GM12878 (cell line): Measurements from ENCODE around the gene NFE2L2.

ENCODE experiments used
- CHD2 ChIP-seq: IDR thresholded peaks from 2 replicates; pipeline ENCODE4 v1.6.1; 2011; ENCODE audit warnings: low read depth, low read length, improper control_type of control experiment, borderline replicate concordance
- LARP7 ChIP-seq: fragments of 450-650 bp; IDR thresholded peaks from 2 replicates; pipeline ENCODE4 v1.6.1; 2017; ENCODE audit warnings: mild to moderate bottlenecking
- MEF2B ChIP-seq: fragments of 450-650 bp; IDR thresholded peaks from 2 replicates; pipeline ENCODE4 v1.6.1; 2018; ENCODE audit warnings: mild to moderate bottlenecking, moderate library complexity; ENCODE audit not compliant: partially characterized antibody, poor library complexity, severe bottlenecking
- SREBF2 ChIP-seq: IDR thresholded peaks from 2 replicates; pipeline ENCODE4 v1.6.1; 2012; ENCODE audit warnings: mild to moderate bottlenecking, low read length
- TARDBP ChIP-seq: IDR thresholded peaks from 2 replicates; pipeline ENCODE4 v1.6.1; 2016; ENCODE audit warnings: borderline replicate concordance
- ZNF274 ChIP-seq: IDR thresholded peaks from one replicate; pipeline ENCODE4 v1.8.0; 2011; ENCODE audit not compliant: insufficient read length, insufficient read depth
- TF ChIP-seq, protein P1 (sequence below): IDR thresholded peaks from 2 replicates; pipeline ENCODE4 v1.6.1; 2012; ENCODE audit warnings: low read depth, low read length, improper control_type of control experiment
- TF ChIP-seq, protein P2 (sequence below), 3 experiments: IDR thresholded peaks in 2 of 3; conservative IDR thresholded peaks in 1 of 3; 2 replicates each; pipeline ENCODE4 v1.5.1; 2011; ENCODE audit warnings: low read depth in 3 of 3, low read length in 3 of 3, mild to moderate bottlenecking in 3 of 3, control low read depth in 2 of 3, moderate library complexity in 2 of 3, inconsistent platforms in 1 of 3, mixed read lengths in 1 of 3; ENCODE audit not compliant: control insufficient read depth in 2 of 3, insufficient read depth in 1 of 3; ENCODE audit errors: extremely low read depth in 1 of 3

DNA sequence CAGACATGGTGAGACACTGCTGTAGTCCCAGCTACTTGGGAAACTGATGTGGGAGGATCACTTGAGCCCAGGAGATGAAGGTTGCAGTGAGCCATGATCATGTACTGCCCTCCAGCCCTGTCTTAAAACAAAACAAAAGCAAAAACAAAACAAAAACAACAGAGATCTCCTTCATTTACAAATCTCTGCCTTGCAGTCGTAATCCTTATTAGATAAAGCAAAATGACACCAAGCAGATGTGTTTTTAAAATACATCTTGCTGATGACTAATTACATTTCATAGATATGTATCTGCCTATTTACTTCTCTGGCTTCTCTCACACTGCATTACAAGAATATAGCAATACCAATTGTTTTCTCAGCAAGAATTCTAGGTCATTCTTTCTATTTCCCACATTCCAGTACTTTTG lies 22.8 kb downstream of the NFE2L2 start:
- no peak for TF ChIP-seq TARDBP
- no peak for TF ChIP-seq CHD2
- no peak for TF ChIP-seq LARP7
- TF ChIP-seq, protein P1, sequence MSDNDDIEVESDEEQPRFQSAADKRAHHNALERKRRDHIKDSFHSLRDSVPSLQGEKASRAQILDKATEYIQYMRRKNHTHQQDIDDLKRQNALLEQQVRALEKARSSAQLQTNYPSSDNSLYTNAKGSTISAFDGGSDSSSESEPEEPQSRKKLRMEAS = no peak
- TF ChIP-seq, protein P2, sequence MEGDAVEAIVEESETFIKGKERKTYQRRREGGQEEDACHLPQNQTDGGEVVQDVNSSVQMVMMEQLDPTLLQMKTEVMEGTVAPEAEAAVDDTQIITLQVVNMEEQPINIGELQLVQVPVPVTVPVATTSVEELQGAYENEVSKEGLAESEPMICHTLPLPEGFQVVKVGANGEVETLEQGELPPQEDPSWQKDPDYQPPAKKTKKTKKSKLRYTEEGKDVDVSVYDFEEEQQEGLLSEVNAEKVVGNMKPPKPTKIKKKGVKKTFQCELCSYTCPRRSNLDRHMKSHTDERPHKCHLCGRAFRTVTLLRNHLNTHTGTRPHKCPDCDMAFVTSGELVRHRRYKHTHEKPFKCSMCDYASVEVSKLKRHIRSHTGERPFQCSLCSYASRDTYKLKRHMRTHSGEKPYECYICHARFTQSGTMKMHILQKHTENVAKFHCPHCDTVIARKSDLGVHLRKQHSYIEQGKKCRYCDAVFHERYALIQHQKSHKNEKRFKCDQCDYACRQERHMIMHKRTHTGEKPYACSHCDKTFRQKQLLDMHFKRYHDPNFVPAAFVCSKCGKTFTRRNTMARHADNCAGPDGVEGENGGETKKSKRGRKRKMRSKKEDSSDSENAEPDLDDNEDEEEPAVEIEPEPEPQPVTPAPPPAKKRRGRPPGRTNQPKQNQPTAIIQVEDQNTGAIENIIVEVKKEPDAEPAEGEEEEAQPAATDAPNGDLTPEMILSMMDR (IDR thresholded peaks at IDR 0.05 in 2 of 3, conservative IDR thresholded peaks at IDR 0.05 in 1 of 3; ENCODE audit: control insufficient read depth in 2 of 3, extremely low read depth in 1 of 3, insufficient read depth in 1 of 3, low read depth in 3 of 3, low read length in 3 of 3) = no peak
- no peak for TF ChIP-seq ZNF274
- no peak for TF ChIP-seq SREBF2
- TF ChIP-seq MEF2B = no peak
